Ectodermal cell (in vitro differentiated cells): ENCODE data around the gene RIT2.

Experiments
- H3K27ac ChIP-seq: 2 replicates; pipeline ENCODE4 v1.7.0; 2013; ENCODE audit warnings: mild to moderate bottlenecking, low read depth, low read length; ENCODE audit not compliant: insufficient read depth, poor library complexity, severe bottlenecking
- H3K27me3 ChIP-seq: 2 replicates; pipeline ENCODE4 v1.7.0; 2013; ENCODE audit warnings: mild to moderate bottlenecking, low read length; ENCODE audit not compliant: insufficient read depth, control insufficient read depth, poor library complexity, severe bottlenecking
- H3K36me3 ChIP-seq: one replicate; pipeline ENCODE4 v1.7.0; 2013; ENCODE audit warnings: low read length; ENCODE audit not compliant: control insufficient read depth, insufficient read depth
- H3K4me1 ChIP-seq: one replicate; pipeline ENCODE4 v1.7.0; 2013; ENCODE audit warnings: low read length; ENCODE audit not compliant: control insufficient read depth, insufficient read depth
- H3K4me3 ChIP-seq: 2 replicates; pipeline ENCODE4 v1.7.0; 2013; ENCODE audit warnings: low read depth, low read length, control low read depth; ENCODE audit not compliant: insufficient read depth
- H3K9me3 ChIP-seq: 2 replicates; pipeline ENCODE4 v1.7.0; 2013; ENCODE audit warnings: mild to moderate bottlenecking, low read length, moderate library complexity; ENCODE audit not compliant: control insufficient read depth
- WGBS, 2 experiments: methylation state at CpG; one replicate each; pipeline ENCODE4 v1.1.7; 2013; ENCODE audit warnings: missing lambda C conversion rate in 2 of 2; 5-methylcytosine and 5-hydroxymethylcytosine counted together

RIT2 gene

GRCh38 chr18:42948831-42949230 is 166.7 kb downstream of the RIT2 start:
- Histone ChIP-seq H3K4me3 (no peak overlapping the region), H3K4me1 (no peaks in the 10 kb centered on the region), H3K27ac (no peak overlapping the region), H3K27me3 (no peaks in the 10 kb centered on the region), H3K9me3 (no peaks in the 10 kb centered on the region), H3K36me3 (no peaks in the 10 kb centered on the region)
- 91 to 93% methylated on average over 1 of the region's 1 CpG for WGBS, 2 experiments

- Histone ChIP-seq H3K9me3 (no peaks in the 10 kb centered on the region), H3K4me3 (no peak overlapping the region), H3K4me1 (no peaks in the 10 kb centered on the region), H3K36me3 (no peaks in the 10 kb centered on the region), H3K27me3 (no peaks in the 10 kb centered on the region), H3K27ac (no peak overlapping the region)
- 88 to 98% methylated on average over 2 of the region's 2 CpGs for WGBS, 2 experiments
Measured at GRCh38 chr18:42941860-42942259, 173.6 kb downstream of the RIT2 start.

GRCh38 chr18:42941021-42941420 is 174.5 kb downstream of the RIT2 start:
- Histone ChIP-seq H3K27me3 (no peaks in the 10 kb centered on the region), H3K4me1 (no peaks in the 10 kb centered on the region), H3K36me3 (no peaks in the 10 kb centered on the region), H3K4me3 (no peak overlapping the region), H3K27ac (no peak overlapping the region), H3K9me3 (no peaks in the 10 kb centered on the region)
- 96 to 100% methylated on average over 2 of the region's 2 CpGs for WGBS, 2 experiments

GRCh38 chr18:42937436-42937835 is 178.0 kb downstream of the RIT2 start:
- WGBS, 2 experiments, result 80 to 100% methylated on average over 1 to 2 of the region's 2 CpGs
- Histone ChIP-seq H3K36me3 (no peaks in the 10 kb centered on the region), H3K27ac (no peak overlapping the region), H3K27me3 (no peaks in the 10 kb centered on the region), H3K4me3 (no peak overlapping the region), H3K9me3 (no peaks in the 10 kb centered on the region), H3K4me1 (no peaks in the 10 kb centered on the region)

DNA sequence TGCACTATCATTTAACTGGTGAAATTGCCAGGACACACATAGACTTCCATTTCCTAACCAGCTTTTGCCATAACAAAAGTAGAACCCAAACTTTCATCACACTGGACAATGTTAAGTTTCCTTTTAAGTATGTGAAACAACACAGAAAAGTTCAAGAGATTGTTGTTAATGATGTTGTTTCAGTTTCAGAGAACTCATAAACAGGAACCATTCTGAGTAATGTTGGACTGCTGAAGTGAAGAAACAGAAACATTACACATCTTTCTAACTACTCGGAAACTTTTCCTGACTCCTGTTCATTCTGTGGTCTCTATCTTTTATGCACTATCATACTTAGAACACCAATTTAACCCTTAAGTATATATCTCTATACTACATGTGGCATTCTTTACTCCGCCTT is 179.2 kb downstream of the RIT2 start:
- no peaks in the 10 kb centered on the region for H3K4me1 ChIP-seq
- no peak overlapping the region for H3K27ac ChIP-seq
- no peaks in the 10 kb centered on the region for H3K9me3 ChIP-seq
- no peaks in the 10 kb centered on the region for H3K36me3 ChIP-seq
- H3K27me3 ChIP-seq, result no peaks in the 10 kb centered on the region
- WGBS, 2 experiments, result 44 to 50% methylated on average over 2 of the region's 2 CpGs
- H3K4me3 ChIP-seq, result no peak overlapping the region

- Histone ChIP-seq H3K27ac (no peak overlapping the region), H3K4me3 (no peak overlapping the region)
Measured at GRCh38 chr18:42931491-42931890, 184.0 kb downstream of the RIT2 start.

DNA sequence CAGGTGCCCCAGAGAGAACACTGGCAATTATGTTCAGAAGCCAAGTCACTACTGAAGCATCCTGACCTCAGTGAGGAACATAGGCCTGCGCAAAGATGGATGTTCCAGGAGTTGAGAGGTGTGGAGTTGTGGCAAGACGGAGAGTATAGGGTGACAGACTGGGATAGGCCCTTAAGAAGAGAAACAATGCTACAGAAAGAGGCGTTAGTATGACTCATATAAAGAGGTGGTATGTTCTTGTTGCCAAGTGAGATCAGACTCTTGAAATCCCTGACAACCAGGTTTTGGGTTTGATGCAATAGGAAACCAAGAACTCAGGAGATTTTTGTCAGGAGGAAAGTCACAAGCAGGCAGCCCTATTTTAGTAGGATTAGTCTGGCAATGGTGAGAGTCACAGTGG is 185.6 kb downstream of the RIT2 start:
- Histone ChIP-seq H3K4me1 (no peaks in the 10 kb centered on the region), H3K36me3 (no peaks in the 10 kb centered on the region), H3K27ac (peak overlapping the region; percentile 16), H3K9me3 (no peaks in the 10 kb centered on the region), H3K27me3 (no peaks in the 10 kb centered on the region), H3K4me3 (no peak overlapping the region)
- WGBS, 2 experiments, result 91 to 94% methylated on average over 3 of the region's 3 CpGs

More at GRCh38 chr18:42931491-42931890, 184.0 kb downstream of the RIT2 start:
- Histone ChIP-seq H3K27me3 (no peaks in the 10 kb centered on the region), H3K4me1 (no peaks in the 10 kb centered on the region), H3K36me3 (no peaks in the 10 kb centered on the region), H3K9me3 (no peaks in the 10 kb centered on the region)
- WGBS, 2 experiments, result 89 to 93% methylated on average over 3 of the region's 3 CpGs

DNA sequence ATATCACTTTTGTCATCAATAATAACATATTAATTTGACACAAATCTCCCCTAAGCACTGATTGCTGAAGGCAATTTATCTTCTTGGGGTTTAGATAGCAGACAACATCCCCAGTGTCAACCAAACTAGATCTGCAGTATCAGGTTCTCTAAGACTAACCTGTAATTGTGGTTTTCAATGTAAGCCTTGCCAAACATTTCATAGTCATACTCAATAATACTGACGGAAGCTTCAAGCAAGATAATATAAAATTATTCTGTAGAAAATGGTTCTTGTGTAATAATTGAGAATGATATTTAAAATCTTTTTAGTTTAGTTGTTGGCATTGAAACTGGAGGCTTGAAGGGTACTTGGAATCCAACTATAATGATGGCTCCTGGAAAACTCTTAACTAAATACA is 186.3 kb downstream of the RIT2 start:
- Histone ChIP-seq H3K27me3 (no peaks in the 10 kb centered on the region), H3K9me3 (no peaks in the 10 kb centered on the region), H3K4me1 (no peaks in the 10 kb centered on the region), H3K27ac (no peak overlapping the region), H3K4me3 (no peak overlapping the region), H3K36me3 (no peaks in the 10 kb centered on the region)
- no CpG with 5 or more reads among the region's 1 CpG for WGBS, 2 experiments

DNA sequence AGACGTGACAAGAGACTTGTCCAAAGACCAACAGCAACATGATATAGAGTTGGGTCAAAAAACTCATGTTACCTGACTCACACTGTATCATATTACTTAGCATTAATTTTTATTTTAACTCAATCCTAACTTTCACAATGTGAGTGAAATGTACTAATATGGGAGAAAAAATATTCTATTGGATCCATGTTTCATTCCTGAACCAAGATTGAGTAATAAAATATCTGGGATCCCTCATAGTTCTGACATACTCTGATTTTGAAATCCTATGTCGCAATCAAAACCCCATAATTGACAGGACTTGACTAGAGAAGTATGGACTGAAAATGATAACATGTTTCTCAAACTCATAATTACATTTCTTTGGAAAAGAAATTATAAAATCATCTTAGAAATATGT is 190.4 kb downstream of the RIT2 start:
- no peaks in the 10 kb centered on the region for H3K27me3 ChIP-seq
- no peaks in the 10 kb centered on the region for H3K36me3 ChIP-seq
- no peaks in the 10 kb centered on the region for H3K4me1 ChIP-seq
- no peak overlapping the region for H3K4me3 ChIP-seq
- 93 to 100% methylated on average over 1 to 2 of the region's 2 CpGs for WGBS, 2 experiments
- H3K27ac ChIP-seq, result no peak overlapping the region
- no peaks in the 10 kb centered on the region for H3K9me3 ChIP-seq

GRCh38 chr18:42922363-42922762 is 193.1 kb downstream of the RIT2 start:
- no peak overlapping the region for H3K27ac ChIP-seq
- no peaks in the 10 kb centered on the region for H3K4me1 ChIP-seq
- H3K9me3 ChIP-seq, result no peaks in the 10 kb centered on the region
- no peak overlapping the region for H3K4me3 ChIP-seq
- no peaks in the 10 kb centered on the region for H3K36me3 ChIP-seq
- no peaks in the 10 kb centered on the region for H3K27me3 ChIP-seq
- 91 to 94% methylated on average over 2 to 3 of the region's 3 CpGs for WGBS, 2 experiments

- Histone ChIP-seq H3K4me1 (no peaks in the 10 kb centered on the region), H3K27ac (no peak overlapping the region), H3K9me3 (no peaks in the 10 kb centered on the region), H3K4me3 (no peak overlapping the region), H3K27me3 (no peaks in the 10 kb centered on the region), H3K36me3 (no peaks in the 10 kb centered on the region)
- 91 to 93% methylated on average over 1 of the region's 1 CpG for WGBS, 2 experiments
Measured at GRCh38 chr18:42921226-42921737, 194.2 kb downstream of the RIT2 start.
